B cell (primary cell): ENCODE measurements around the gene SAMD4A. TPM values are rescaled to one million over a fixed set of nuclear protein-coding genes. Genes with fewer than 3 reads are reported as not detected.

Source experiments
- ATAC-seq: fragments of 200-7000 bp; cut with Tn5 transposase; one replicate; pipeline ENCODE4 v1.10.0; 2021; ENCODE audit warnings: low read depth, mild to moderate bottlenecking, moderate number of reproducible peaks, moderate library complexity
- CTCF ChIA-PET: fragments of 350-600 bp; sonication (Branson Sonifier 250); formaldehyde crosslinking; loops from one replicate; lab custom pipeline; 2021; ENCODE audit warnings: antibody characterized with exemption, inconsistent platforms; lab: Charles Lee
- POLR2A ChIA-PET: fragments of 350-600 bp; sonication (Branson Sonifier 250); formaldehyde crosslinking; loops from one replicate; lab custom pipeline; 2021; ENCODE audit warnings: antibody characterized with exemption; lab: Charles Lee
- DNase-seq: peaks from one replicate; pipeline ENCODE4 v3.0.0; 2013
- H2AFZ ChIP-seq: 2 replicates; pipeline ENCODE4 v1.6.1; 2012; ENCODE audit warnings: mild to moderate bottlenecking, low read depth, low read length; ENCODE audit not compliant: insufficient read depth, poor library complexity, severe bottlenecking
- H3K27ac ChIP-seq, 2 donors: 1 replicate in 1 of 2; 2 replicates in 1 of 2; pipeline ENCODE4 v1.5.1; 2012 to 2013; ENCODE audit warnings: low read length in 2 of 2, mild to moderate bottlenecking in 2 of 2, moderate library complexity in 1 of 2
- H3K27me3 ChIP-seq, 4 experiments: fragments of 200-600 bp in 1 of 4; sonication (generic) in 1 of 4; replicated peaks in 1 of 4; 1 replicate in 2 of 4; 2 replicates in 2 of 4; pipeline versions ENCODE4 v1.6.1 to v1.7.0; 2013 to 2016; ENCODE audit warnings: low read length in 3 of 4, mild to moderate bottlenecking in 2 of 4, mixed read lengths in 1 of 4, moderate library complexity in 1 of 4; ENCODE audit not compliant: insufficient read depth in 4 of 4, control insufficient read depth in 3 of 4; ENCODE audit errors: control extremely low read depth in 1 of 4
- H3K36me3 ChIP-seq, 2 experiments: replicated peaks in 1 of 2; 1 replicate in 1 of 2; 2 replicates in 1 of 2; pipeline versions ENCODE4 v1.6.1 to v1.7.1; 2013; ENCODE audit warnings: low read length in 1 of 2; ENCODE audit not compliant: insufficient read depth in 2 of 2, control insufficient read depth in 1 of 2; ENCODE audit errors: control extremely low read depth in 1 of 2, extremely low read depth in 1 of 2
- H3K4me1 ChIP-seq, 2 donors: fragments of 200-600 bp in 1 of 2; sonication (generic) in 1 of 2; 1 replicate in 1 of 2; 2 replicates in 1 of 2; pipeline versions ENCODE4 v1.5.1 to v1.6.1; 2013 to 2017; ENCODE audit warnings: low read length in 2 of 2; ENCODE audit not compliant: control insufficient read depth in 2 of 2, insufficient read depth in 2 of 2
- H3K4me2 ChIP-seq: replicated peaks from 2 replicates; pipeline ENCODE3; 2012; ENCODE audit warnings: mild to moderate bottlenecking, low read depth, low read length; ENCODE audit not compliant: poor library complexity, severe bottlenecking
- H3K4me3 ChIP-seq, 5 experiments: fragments of 200-600 bp in 1 of 5; sonication (generic) in 1 of 5; 1 replicate in 3 of 5; 2 replicates in 2 of 5; pipeline versions ENCODE4 v1.5.1 to v1.7.0; 2011 to 2016; ENCODE audit warnings: low read length in 4 of 5, mild to moderate bottlenecking in 4 of 5, low read depth in 2 of 5, control low read depth in 1 of 5, moderate library complexity in 1 of 5; ENCODE audit not compliant: insufficient read depth in 1 of 5; ENCODE audit errors: control extremely low read depth in 1 of 5, extremely low read depth in 1 of 5
- H3K79me2 ChIP-seq: fragments of 200-600 bp; sonication (generic); one replicate; pipeline ENCODE4 v1.6.0; 2016; ENCODE audit warnings: low read length; ENCODE audit not compliant: control insufficient read depth, insufficient read depth
- H3K9ac ChIP-seq: fragments of 200-600 bp; sonication (generic); 2 replicates; pipeline ENCODE4 v1.6.1; 2017; ENCODE audit warnings: mild to moderate bottlenecking, low read length, moderate library complexity
- H3K9me3 ChIP-seq, 3 donors: one replicate each; pipeline versions ENCODE4 v1.6.1 to v1.7.1; 2013; ENCODE audit warnings: low read length in 2 of 3; ENCODE audit not compliant: control insufficient read depth in 2 of 3, insufficient read depth in 1 of 3; ENCODE audit errors: control extremely low read depth in 1 of 3
- H4K20me1 ChIP-seq: 2 replicates; pipeline ENCODE4 v1.6.0; 2012; ENCODE audit warnings: mild to moderate bottlenecking, low read length; ENCODE audit not compliant: insufficient read depth, control insufficient read depth, poor library complexity, severe bottlenecking
- H3K27ac Mint-ChIP-seq: one replicate; pipeline ENCODE4 v1.8.0; 2021; ENCODE audit warnings: mixed read lengths
- H3K27me3 Mint-ChIP-seq: one replicate; pipeline ENCODE4 v1.8.0; 2021; ENCODE audit warnings: mixed read lengths
- H3K4me1 Mint-ChIP-seq: one replicate; pipeline ENCODE4 v1.8.0; 2021; ENCODE audit warnings: mixed read lengths
- H3K4me3 Mint-ChIP-seq: one replicate; pipeline ENCODE4 v1.8.0; 2021; ENCODE audit warnings: mixed read lengths
- H3K9me3 Mint-ChIP-seq: one replicate; pipeline ENCODE4 v1.8.0; 2022; ENCODE audit warnings: mixed read lengths; ENCODE audit not compliant: insufficient read depth
- CTCF ChIP-seq: fragments of 200-600 bp; IDR thresholded peaks from one replicate; pipeline ENCODE4 v1.8.0; 2022; ENCODE audit warnings: antibody characterized with exemption, mild to moderate bottlenecking
- EZH2 ChIP-seq: IDR thresholded peaks from 2 replicates; pipeline ENCODE4 v1.6.1; 2012; ENCODE audit warnings: borderline replicate concordance, low read depth, mild to moderate bottlenecking, moderate library complexity, low read length; ENCODE audit not compliant: insufficient read depth, poor library complexity, severe bottlenecking
- WGBS: methylation state at CpG from one replicate; pipeline ENCODE4 v1.1.5; 2013; ENCODE audit warnings: missing lambda C conversion rate; ENCODE audit not compliant: insufficient coverage; 5-methylcytosine and 5-hydroxymethylcytosine counted together
- intact Hi-C: fragments of 100-400 bp; cut with micrococcal nuclease; formaldehyde crosslinking; loops from one replicate; pipeline ENCODE4 v1.10.0; 2022
- polyA plus RNA-seq: library from polyadenylated mRNA; depleted of rRNA; stranded (reverse); fragments of >200 nt; gene quantifications from 2 replicates; pipeline ENCODE4 v1.2.3, GENCODE V29; 2012
- total RNA-seq, 2 donors: library from RNA; stranded (reverse); fragments of 120-200 nt in 1 of 2; gene quantifications; 1 replicate in 1 of 2; 2 replicates in 1 of 2; pipeline versions ENCODE4 v1.2.3 to v1.2.4, GENCODE V29; 2013 to 2022

Gene SAMD4A
- total and polyA plus RNA-seq, 2 donors (not counting 1 experiment from before 2014, with no cell fraction given): 5.7 to 13.7 TPM

GRCh38 chr14:54781961-54782750 lies 215.2 kb downstream of the SAMD4A start:
- no peak for ATAC-seq
- H3K27ac ChIP-seq: no peak overlapping the region
- H3K27me3 ChIP-seq: no peaks in the 10 kb centered on the region
- Mint-ChIP-seq H3K9me3 (no peaks in the 10 kb centered on the region), H3K27me3 (no peaks in the 10 kb centered on the region), H3K4me3 (peak overlapping the region; percentile 23), H3K27ac (no peak overlapping the region), H3K4me1 (peaks cover 31% of the 10 kb centered on the region)
- POLR2A ChIA-PET: interaction anchor here (0.7 kb wide), 1 partner anchor 113 kb away, joined by 4 read pairs; no protein-coding TSS in a partner anchor
- WGBS: 84% methylated on average over 14 of the region's 21 CpGs
- H3K4me2 ChIP-seq: peak overlapping the region; percentile 56
- H3K9ac ChIP-seq: no peak overlapping the region
- H2AFZ ChIP-seq: no peak overlapping the region
- DNase-seq: no peak
- no peaks in the 10 kb centered on the region for H3K9me3 ChIP-seq
- TF ChIP-seq CTCF: no peak
- no peak for TF ChIP-seq EZH2
- CTCF ChIA-PET: interaction anchor here (0.5 to 4.6 kb wide), 11 partner anchors 9 to 429 kb away, joined by 3 to 27 read pairs (median 4); partner anchors contain the start of gene CGRRF1
- H3K4me1 ChIP-seq: peaks cover 18 to 26% of the 10 kb centered on the region in 2 donors
- H3K4me3 ChIP-seq: no peak overlapping the region
- H3K79me2 ChIP-seq: no peaks in the 10 kb centered on the region
- peaks cover 0 to 9% of the 10 kb centered on the region in 2 experiments for H3K36me3 ChIP-seq
- intact Hi-C loops: no loop called here
- H4K20me1 ChIP-seq: peaks cover 11% of the 10 kb centered on the region
